Activated T-helper 17 cell treated with anti-CD3 and anti-CD28 coated beads, Interleukin-2, amount 50 U/mL, for 72 hours (primary cell): ENCODE data around the gene TGFB2. TPM values are rescaled to one million over a fixed set of nuclear protein-coding genes. Genes with fewer than 3 reads are reported as not detected.
"Not testable (repeated sequence)": the region's sequence is repeated elsewhere in the genome, so short reads cannot be mapped to it uniquely, and the experiment has no call there.

Source experiments
- ATAC-seq: fragments of 150-1000 bp; cut with Tn5 transposase; replicated peaks from 2 replicates; pipeline ENCODE4 v1.10.0; 2021; ENCODE audit warnings: mild to moderate bottlenecking, moderate library complexity
- H3K27ac Mint-ChIP-seq: one replicate; pipeline ENCODE4 v1.8.0; 2022; ENCODE audit warnings: mixed read lengths
- H3K27me3 Mint-ChIP-seq: one replicate; pipeline ENCODE4 v1.8.0; 2022; ENCODE audit warnings: mixed read lengths
- H3K36me3 Mint-ChIP-seq: one replicate; pipeline ENCODE4 v1.8.0; 2022; ENCODE audit warnings: low read depth, mild to moderate bottlenecking, mixed read lengths
- H3K4me1 Mint-ChIP-seq: one replicate; pipeline ENCODE4 v1.8.0; 2022; ENCODE audit warnings: mixed read lengths
- H3K4me3 Mint-ChIP-seq: one replicate; pipeline ENCODE4 v1.8.0; 2022; ENCODE audit warnings: mild to moderate bottlenecking, mixed read lengths
- H3K9me3 Mint-ChIP-seq: one replicate; pipeline ENCODE4 v1.8.0; 2022; ENCODE audit warnings: mixed read lengths
- total RNA-seq, 2 donors: library from RNA; stranded (reverse); gene quantifications; one replicate each; pipeline ENCODE4 v1.2.3, GENCODE V29; 2022

The TGFB2 gene
- total RNA-seq, 2 donors from 2014 or later: not detected

DNA sequence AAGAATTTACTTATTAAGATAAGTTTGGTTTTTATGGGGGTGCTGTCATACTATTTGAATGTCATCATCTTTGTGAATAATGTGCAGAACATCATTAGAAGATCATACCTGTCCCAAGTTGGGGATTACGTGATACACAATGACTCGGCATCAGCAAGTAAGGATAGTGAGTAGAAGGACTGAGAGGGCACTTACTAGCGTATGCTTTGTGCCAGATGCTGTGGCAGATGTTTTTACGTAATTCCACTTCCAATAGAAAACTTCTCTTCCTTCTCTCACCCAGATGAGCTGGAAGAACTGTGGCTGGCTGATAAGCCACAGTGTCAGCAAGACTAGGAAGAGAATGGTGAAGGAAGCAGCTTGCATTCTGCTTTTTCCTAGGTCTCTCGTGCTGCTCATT, 28.1 kb upstream of the TGFB2 start:
- peaks cover 61% of the 10 kb centered on the region for H3K36me3 Mint-ChIP-seq

GRCh38 chr1:218320182-218320581, 25.0 kb upstream of the TGFB2 start:
- H3K4me3 Mint-ChIP-seq, H3K27ac Mint-ChIP-seq, H3K4me1 Mint-ChIP-seq, H3K27me3 Mint-ChIP-seq, ATAC-seq, H3K9me3 Mint-ChIP-seq: not testable (repeated sequence)
- peaks cover 69% of the 10 kb centered on the region for H3K36me3 Mint-ChIP-seq

More for the DNA sequence above, 28.1 kb upstream of the TGFB2 start:
- Mint-ChIP-seq H3K9me3 (no peaks in the 10 kb centered on the region), H3K27me3 (no peaks in the 10 kb centered on the region), H3K4me3 (no peak overlapping the region), H3K27ac (no peak overlapping the region), H3K4me1 (peaks cover 9% of the 10 kb centered on the region)
- no peak for ATAC-seq

DNA sequence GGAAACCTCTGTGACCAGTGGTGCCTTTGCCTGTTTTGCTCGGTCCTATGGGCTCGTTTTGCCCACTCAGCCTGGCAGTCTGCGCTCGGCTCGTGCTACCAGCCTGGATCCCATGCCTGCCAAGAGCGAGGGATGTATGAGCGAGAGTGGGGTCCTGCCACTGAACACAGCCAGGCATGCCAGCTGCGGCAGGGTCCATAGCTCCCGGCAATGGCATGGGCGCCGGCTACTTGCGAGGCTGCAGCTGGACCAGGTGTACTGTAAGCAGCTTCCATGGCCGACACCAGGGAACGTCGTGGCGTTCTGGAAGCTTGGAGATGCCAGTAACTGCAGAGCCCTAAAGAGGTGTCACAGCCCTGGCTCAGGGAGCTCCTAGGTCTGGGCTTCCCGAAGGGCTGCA, 22.4 kb upstream of the TGFB2 start:
- H3K36me3 Mint-ChIP-seq: peaks cover 85% of the 10 kb centered on the region
- H3K4me1 Mint-ChIP-seq: no peaks in the 10 kb centered on the region
- H3K4me3 Mint-ChIP-seq: no peak overlapping the region
- no peak for ATAC-seq
- H3K9me3 Mint-ChIP-seq: no peaks in the 10 kb centered on the region
- H3K27ac Mint-ChIP-seq: no peak overlapping the region
- no peaks in the 10 kb centered on the region for H3K27me3 Mint-ChIP-seq

- Mint-ChIP-seq H3K4me1 (no peaks in the 10 kb centered on the region), H3K27me3 (no peaks in the 10 kb centered on the region), H3K36me3 (peaks cover 85% of the 10 kb centered on the region), H3K27ac (no peak overlapping the region), H3K4me3 (no peak overlapping the region), H3K9me3 (no peaks in the 10 kb centered on the region)
- no peak for ATAC-seq
Measured at GRCh38 chr1:218323568-218324225, 21.4 kb upstream of the TGFB2 start.

- ATAC-seq: no peak
- Mint-ChIP-seq H3K4me3 (no peak overlapping the region), H3K27me3 (no peaks in the 10 kb centered on the region), H3K4me1 (no peaks in the 10 kb centered on the region), H3K27ac (no peak overlapping the region), H3K9me3 (no peaks in the 10 kb centered on the region), H3K36me3 (peaks cover 81% of the 10 kb centered on the region)
Measured at GRCh38 chr1:218324226-218324580, 20.9 kb upstream of the TGFB2 start.

GRCh38 chr1:218328769-218329168, 16.4 kb upstream of the TGFB2 start:
- H3K4me3 Mint-ChIP-seq: no peak overlapping the region
- H3K27ac Mint-ChIP-seq: no peak overlapping the region
- no peaks in the 10 kb centered on the region for H3K9me3 Mint-ChIP-seq
- no peak for ATAC-seq
- H3K27me3 Mint-ChIP-seq: no peaks in the 10 kb centered on the region
- H3K4me1 Mint-ChIP-seq: no peaks in the 10 kb centered on the region
- H3K36me3 Mint-ChIP-seq: peaks cover 76% of the 10 kb centered on the region

- Mint-ChIP-seq H3K27ac (no peak overlapping the region), H3K27me3 (no peaks in the 10 kb centered on the region), H3K36me3 (peaks cover 73% of the 10 kb centered on the region), H3K4me1 (no peaks in the 10 kb centered on the region), H3K9me3 (no peaks in the 10 kb centered on the region), H3K4me3 (no peak overlapping the region)
- no peak for ATAC-seq
Measured at GRCh38 chr1:218330043-218330623, 15.0 kb upstream of the TGFB2 start.

DNA sequence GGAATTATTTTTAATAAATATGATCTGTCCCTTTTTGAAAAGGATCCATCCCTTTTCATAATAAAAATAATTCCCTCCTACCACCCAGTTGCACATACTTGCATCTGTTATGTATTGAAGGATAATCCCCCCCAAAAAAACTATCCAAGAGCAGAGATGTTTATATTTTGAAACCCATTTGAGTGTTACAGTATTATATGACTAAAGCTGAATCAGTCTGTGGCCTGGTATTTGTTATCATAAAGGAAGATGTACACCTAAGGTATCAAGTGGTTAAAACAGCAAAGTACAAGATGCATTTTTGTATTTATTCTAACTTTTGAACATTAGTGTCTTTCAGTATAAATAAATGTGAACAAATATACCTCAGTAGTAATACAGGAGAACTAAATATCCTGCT, 12.7 kb upstream of the TGFB2 start:
- ATAC-seq: no peak
- Mint-ChIP-seq H3K9me3 (no peaks in the 10 kb centered on the region), H3K27ac (no peak overlapping the region)

GRCh38 chr1:218336328-218336727, 8.8 kb upstream of the TGFB2 start:
- ATAC-seq: no peak
- no peaks in the 10 kb centered on the region for H3K9me3 Mint-ChIP-seq
- H3K27me3 Mint-ChIP-seq: no peaks in the 10 kb centered on the region
- H3K4me3 Mint-ChIP-seq: no peak overlapping the region
- H3K4me1 Mint-ChIP-seq: no peaks in the 10 kb centered on the region
- H3K27ac Mint-ChIP-seq: no peak overlapping the region
- peaks cover 39% of the 10 kb centered on the region for H3K36me3 Mint-ChIP-seq

More for the DNA sequence above, 12.7 kb upstream of the TGFB2 start:
- peaks cover 59% of the 10 kb centered on the region for H3K36me3 Mint-ChIP-seq
- H3K4me3 Mint-ChIP-seq: no peak overlapping the region
- no peaks in the 10 kb centered on the region for H3K27me3 Mint-ChIP-seq
- no peaks in the 10 kb centered on the region for H3K4me1 Mint-ChIP-seq

GRCh38 chr1:218339267-218339831, 5.8 kb upstream of the TGFB2 start:
- Mint-ChIP-seq H3K36me3 (peaks cover 18% of the 10 kb centered on the region), H3K27me3 (no peaks in the 10 kb centered on the region), H3K4me3 (no peak overlapping the region), H3K4me1 (no peaks in the 10 kb centered on the region), H3K27ac (no peak overlapping the region), H3K9me3 (no peaks in the 10 kb centered on the region)
- ATAC-seq: no peak

DNA sequence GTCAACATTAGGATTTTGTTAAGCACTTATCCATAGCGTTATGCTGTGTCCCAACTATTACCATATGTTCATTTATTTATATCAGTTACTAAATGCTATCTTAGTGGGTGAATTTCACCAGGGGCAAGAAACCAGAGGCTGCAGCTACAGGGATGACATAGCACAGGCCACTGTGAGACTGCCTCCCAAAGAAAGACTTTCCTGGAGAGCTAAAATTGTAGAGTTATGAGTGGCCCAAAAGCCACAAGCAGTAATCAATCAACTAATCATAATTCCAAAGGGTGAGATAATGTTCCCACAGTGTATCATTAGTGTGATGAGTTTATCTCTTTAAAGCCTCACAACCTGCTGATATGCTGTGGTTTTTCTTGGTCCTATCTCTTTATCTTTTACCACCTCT, 3.8 kb upstream of the TGFB2 start:
- no peak for ATAC-seq
- Mint-ChIP-seq H3K27me3 (peaks cover 4% of the 10 kb centered on the region), H3K36me3 (peaks cover 13% of the 10 kb centered on the region), H3K27ac (no peak overlapping the region), H3K9me3 (no peaks in the 10 kb centered on the region), H3K4me1 (peaks cover 3% of the 10 kb centered on the region), H3K4me3 (no peak overlapping the region)

DNA sequence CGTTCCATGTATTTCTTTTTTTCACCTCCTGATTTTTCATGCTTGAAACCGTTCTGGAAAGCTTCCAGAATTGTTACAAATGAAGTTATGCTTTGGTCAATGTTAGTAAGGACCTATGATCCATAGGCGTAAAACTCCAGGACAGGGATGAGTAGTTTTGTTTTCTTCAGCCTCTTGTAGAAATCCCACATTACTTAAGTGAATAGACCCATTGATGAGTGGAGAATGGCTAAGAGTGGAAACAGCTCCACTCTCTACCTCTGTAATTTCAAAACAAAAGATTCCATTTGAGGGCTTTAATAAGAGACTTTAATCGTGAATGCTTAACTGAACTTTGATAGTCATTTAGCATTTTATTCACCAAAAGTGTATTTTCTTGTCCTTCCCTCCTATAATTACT, 3.0 kb upstream of the TGFB2 start:
- no peak overlapping the region for H3K27ac Mint-ChIP-seq

DNA sequence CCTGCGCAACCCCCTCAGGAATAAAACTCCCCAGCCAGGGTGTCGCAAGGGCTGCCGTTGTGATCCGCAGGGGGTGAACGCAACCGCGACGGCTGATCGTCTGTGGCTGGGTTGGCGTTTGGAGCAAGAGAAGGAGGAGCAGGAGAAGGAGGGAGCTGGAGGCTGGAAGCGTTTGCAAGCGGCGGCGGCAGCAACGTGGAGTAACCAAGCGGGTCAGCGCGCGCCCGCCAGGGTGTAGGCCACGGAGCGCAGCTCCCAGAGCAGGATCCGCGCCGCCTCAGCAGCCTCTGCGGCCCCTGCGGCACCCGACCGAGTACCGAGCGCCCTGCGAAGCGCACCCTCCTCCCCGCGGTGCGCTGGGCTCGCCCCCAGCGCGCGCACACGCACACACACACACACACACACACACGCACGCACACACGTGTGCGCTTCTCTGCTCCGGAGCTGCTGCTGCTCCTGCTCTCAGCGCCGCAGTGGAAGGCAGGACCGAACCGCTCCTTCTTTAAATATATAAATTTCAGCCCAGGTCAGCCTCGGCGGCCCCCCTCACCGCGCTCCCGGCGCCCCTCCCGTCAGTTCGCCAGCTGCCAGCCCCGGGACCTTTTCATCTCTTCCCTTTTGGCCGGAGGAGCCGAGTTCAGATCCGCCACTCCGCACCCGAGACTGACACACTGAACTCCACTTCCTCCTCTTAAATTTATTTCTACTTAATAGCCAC, 696 bp downstream of the TGFB2 start:
- no peak overlapping the region for H3K27ac Mint-ChIP-seq
- no peaks in the 10 kb centered on the region for H3K9me3 Mint-ChIP-seq
- peaks cover 33% of the 10 kb centered on the region for H3K27me3 Mint-ChIP-seq
- peaks cover 8% of the 10 kb centered on the region for H3K36me3 Mint-ChIP-seq
- H3K4me1 Mint-ChIP-seq: peaks cover 13% of the 10 kb centered on the region
- no peak overlapping the region for H3K4me3 Mint-ChIP-seq
- peak; percentile 63 for ATAC-seq

More for the DNA sequence above, 3.0 kb upstream of the TGFB2 start:
- no peak for ATAC-seq
- no peak overlapping the region for H3K4me3 Mint-ChIP-seq
- H3K9me3 Mint-ChIP-seq: no peaks in the 10 kb centered on the region
- peaks cover 12% of the 10 kb centered on the region for H3K27me3 Mint-ChIP-seq
- peaks cover 10% of the 10 kb centered on the region for H3K4me1 Mint-ChIP-seq
- peaks cover 8% of the 10 kb centered on the region for H3K36me3 Mint-ChIP-seq

DNA sequence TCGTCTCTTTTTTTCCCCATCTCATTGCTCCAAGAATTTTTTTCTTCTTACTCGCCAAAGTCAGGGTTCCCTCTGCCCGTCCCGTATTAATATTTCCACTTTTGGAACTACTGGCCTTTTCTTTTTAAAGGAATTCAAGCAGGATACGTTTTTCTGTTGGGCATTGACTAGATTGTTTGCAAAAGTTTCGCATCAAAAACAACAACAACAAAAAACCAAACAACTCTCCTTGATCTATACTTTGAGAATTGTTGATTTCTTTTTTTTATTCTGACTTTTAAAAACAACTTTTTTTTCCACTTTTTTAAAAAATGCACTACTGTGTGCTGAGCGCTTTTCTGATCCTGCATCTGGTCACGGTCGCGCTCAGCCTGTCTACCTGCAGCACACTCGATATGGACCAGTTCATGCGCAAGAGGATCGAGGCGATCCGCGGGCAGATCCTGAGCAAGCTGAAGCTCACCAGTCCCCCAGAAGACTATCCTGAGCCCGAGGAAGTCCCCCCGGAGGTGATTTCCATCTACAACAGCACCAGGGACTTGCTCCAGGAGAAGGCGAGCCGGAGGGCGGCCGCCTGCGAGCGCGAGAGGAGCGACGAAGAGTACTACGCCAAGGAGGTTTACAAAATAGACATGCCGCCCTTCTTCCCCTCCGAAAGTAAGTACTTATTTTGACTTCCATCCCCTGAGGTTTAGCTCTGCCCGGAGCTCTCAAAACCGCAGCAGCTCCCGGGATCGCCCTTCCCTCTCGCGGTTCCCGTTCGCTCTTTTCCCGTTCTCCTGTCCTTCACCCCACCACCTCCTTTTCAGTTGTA, 1.5 kb downstream of the TGFB2 start:
- H3K27ac Mint-ChIP-seq: no peak overlapping the region
- H3K36me3 Mint-ChIP-seq: peaks cover 3% of the 10 kb centered on the region
- peaks cover 33% of the 10 kb centered on the region for H3K27me3 Mint-ChIP-seq
- peaks cover 20% of the 10 kb centered on the region for H3K4me1 Mint-ChIP-seq
- no peaks in the 10 kb centered on the region for H3K9me3 Mint-ChIP-seq
- ATAC-seq: no peak
- no peak overlapping the region for H3K4me3 Mint-ChIP-seq
